ENCODE results near the gene LYPD6. TPM values are rescaled to one million over a fixed set of nuclear protein-coding genes. Genes with fewer than 3 reads are reported as not detected.
"Not testable (repeated sequence)": the region's sequence is repeated elsewhere in the genome, so short reads cannot be mapped to it uniquely, and the experiment has no call there.

Gene LYPD6
- total RNA-seq, 1 donor = 4.3 TPM

DNA sequence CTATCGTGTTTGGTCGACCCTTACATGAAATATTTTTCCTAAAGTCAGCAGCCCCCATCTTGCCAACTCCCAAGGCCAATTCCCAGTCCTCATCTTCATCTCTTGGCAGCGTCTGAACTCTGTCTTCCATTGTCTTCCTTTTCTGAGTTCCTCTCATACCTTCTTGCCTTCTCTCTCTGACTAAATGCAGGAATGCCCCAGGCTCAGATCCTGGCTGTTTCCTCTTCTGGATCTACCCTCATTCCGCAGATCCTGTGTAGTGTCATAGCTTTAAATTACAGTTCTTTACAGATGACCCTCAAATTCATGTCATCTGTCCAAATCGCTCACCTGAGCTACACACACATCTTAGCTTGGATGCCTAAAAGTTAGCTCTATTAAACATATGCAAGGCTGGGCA lies 162.5 kb downstream of the LYPD6 start:
- TF ChIP-seq, protein P1, sequence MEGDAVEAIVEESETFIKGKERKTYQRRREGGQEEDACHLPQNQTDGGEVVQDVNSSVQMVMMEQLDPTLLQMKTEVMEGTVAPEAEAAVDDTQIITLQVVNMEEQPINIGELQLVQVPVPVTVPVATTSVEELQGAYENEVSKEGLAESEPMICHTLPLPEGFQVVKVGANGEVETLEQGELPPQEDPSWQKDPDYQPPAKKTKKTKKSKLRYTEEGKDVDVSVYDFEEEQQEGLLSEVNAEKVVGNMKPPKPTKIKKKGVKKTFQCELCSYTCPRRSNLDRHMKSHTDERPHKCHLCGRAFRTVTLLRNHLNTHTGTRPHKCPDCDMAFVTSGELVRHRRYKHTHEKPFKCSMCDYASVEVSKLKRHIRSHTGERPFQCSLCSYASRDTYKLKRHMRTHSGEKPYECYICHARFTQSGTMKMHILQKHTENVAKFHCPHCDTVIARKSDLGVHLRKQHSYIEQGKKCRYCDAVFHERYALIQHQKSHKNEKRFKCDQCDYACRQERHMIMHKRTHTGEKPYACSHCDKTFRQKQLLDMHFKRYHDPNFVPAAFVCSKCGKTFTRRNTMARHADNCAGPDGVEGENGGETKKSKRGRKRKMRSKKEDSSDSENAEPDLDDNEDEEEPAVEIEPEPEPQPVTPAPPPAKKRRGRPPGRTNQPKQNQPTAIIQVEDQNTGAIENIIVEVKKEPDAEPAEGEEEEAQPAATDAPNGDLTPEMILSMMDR (IDR thresholded peaks at IDR 0.05; ENCODE audit: insufficient read depth, low read depth, low read length) = no peak
- no peak for DNase-seq (ENCODE audit: low read depth)

GRCh38 chr2:149499204-149499603 lies 168.8 kb downstream of the LYPD6 start:
- not testable (repeated sequence) for DNase-seq (ENCODE audit: low read depth); H3K4me3 ChIP-seq (ENCODE audit: low read depth, low read length)

More for the DNA sequence above, 162.5 kb downstream of the LYPD6 start:
- H3K4me3 ChIP-seq (ENCODE audit: low read depth, low read length) = no peak overlapping the region

- DNase-seq (ENCODE audit: low read depth); H3K4me3 ChIP-seq (ENCODE audit: low read depth, low read length): not testable (repeated sequence)
These were observed 176.4 kb downstream of the LYPD6 start for GRCh38 chr2:149506808-149507207.

DNA sequence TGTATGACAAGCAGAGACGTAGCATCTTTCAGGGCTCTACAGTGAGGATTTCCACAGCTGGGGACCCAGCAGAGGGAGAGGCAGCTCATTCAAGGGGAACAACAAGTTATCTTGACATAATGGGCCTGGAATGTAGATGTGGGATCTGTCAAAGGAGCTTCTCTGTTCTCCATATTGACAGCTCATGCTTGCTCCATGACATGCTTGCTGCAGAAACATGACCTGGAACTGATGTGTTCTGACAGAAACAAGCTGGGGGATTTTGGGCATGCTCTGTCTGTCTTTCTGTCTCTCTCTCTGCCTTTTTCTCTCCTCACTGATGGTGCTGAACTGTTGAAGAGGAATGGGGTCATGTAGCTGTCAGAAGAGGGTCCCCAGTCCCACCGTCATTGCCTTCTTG lies 177.6 kb downstream of the LYPD6 start:
- DNase-seq (ENCODE audit: low read depth) = no peak
- TF ChIP-seq, protein P1 (IDR thresholded peaks at IDR 0.05; ENCODE audit: insufficient read depth, low read depth, low read length) = no peak
- H3K4me3 ChIP-seq (ENCODE audit: low read depth, low read length) = no peak overlapping the region

DNA sequence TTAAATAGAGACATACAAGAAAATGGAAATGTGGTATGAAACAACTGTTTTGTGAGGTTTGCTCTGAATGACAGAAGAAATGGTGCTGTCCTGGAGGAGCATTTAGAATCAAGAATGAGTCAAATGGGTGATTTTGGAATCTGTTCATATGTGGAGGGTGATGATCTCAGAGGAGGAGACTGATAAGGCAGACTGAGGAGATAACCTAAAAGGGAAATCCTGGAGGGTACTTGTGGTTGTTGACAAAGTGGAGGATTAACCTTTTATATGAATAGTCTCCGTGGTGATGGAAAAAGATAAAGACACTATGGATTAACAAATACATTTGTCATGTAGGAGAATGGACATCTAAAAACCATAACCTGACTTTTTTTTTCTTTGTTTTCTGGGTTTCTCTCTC lies 183.1 kb downstream of the LYPD6 start:
- no peak overlapping the region for H3K4me3 ChIP-seq (ENCODE audit: low read depth, low read length)
- DNase-seq (ENCODE audit: low read depth) = no peak
- TF ChIP-seq, protein P1 (IDR thresholded peaks at IDR 0.05; ENCODE audit: insufficient read depth, low read depth, low read length) = no peak

All from fibroblast of villous mesenchyme (primary cell).